ENCODE measurements around the gene DNAAF5.

Gene DNAAF5

DNA sequence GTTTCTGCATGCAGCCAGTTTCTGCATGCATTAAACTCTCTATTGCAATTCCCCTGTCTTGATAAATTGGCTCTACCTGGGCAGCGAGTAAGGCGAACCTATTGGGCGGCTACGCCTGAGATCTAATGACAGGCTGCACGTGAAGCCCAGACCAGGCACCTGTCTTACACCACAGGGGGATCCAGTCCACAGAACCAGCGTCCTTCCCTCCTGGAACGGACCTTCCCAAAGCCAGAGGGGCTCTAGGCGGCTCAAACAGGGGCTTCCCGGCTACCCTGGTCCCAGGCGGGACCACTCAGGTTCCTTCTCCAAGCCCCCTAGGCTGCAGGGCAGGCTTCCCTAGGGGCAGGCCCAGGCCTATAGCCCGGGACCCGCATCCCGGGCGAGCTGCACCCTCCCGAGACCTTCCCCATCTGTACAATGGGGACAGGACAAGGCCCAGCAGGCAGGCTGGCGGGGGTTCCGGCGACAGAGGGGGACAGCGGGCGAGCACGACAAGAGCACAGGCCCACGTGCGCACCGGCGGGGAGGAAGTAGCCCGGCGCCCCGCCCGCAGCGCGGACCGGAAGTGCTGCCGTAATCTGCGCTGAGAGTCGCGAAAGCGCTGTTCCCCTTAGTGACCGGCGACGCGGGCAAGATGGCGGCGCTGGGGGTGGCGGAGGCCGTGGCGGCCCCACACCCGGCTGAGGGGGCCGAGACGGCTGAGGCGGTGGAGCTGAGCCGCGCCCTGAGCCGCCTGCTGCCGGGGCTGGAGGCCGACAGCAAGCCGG is at the start of gene DNAAF5:
TSS of gene DNAAF5 (plus strand) at position 616 of the 770 bp plus-strand sequence. CDS start at position 638, 22 bp downstream.
- DNase-seq = peak in 1 of 2 experiments; percentile 12

GRCh38 chr7:676972-677385 is 49.5 kb upstream of the DNAAF5 start:
- no peak for DNase-seq

DNA sequence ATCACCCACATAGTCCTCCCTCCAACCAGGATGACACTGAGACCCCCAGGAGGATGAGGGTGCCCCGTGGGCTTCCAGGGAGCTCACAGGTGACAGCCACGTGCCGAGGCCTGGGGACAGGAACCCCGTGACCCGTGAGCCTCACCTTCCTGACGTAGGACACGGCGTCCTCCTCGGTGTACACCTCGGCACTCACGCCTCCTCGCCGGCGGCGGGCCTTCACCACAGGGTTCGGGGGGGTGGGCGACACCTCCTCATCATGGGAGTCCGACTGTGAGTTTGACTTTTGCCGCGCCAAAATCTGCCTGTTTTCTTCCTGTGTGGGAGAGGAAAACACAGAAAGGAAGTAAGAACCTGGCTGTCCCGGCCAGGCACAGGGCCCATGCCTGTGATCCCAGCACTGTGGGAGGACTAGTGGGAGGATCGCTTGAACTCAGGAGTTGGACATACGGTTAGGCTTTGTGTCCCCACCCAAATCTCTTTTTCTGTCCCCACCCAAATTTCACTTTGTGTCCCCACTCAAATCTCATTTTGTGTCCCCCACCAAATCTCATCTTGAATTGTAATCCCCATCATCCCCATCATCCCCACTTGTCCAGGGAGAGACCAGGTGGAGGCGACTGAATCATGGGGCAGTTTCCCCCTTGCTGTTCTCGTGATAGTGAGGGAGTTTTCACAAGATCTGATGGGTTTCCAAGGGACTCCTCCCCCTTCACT is 45.9 kb upstream of the DNAAF5 start:
- no peak for DNase-seq

DNA sequence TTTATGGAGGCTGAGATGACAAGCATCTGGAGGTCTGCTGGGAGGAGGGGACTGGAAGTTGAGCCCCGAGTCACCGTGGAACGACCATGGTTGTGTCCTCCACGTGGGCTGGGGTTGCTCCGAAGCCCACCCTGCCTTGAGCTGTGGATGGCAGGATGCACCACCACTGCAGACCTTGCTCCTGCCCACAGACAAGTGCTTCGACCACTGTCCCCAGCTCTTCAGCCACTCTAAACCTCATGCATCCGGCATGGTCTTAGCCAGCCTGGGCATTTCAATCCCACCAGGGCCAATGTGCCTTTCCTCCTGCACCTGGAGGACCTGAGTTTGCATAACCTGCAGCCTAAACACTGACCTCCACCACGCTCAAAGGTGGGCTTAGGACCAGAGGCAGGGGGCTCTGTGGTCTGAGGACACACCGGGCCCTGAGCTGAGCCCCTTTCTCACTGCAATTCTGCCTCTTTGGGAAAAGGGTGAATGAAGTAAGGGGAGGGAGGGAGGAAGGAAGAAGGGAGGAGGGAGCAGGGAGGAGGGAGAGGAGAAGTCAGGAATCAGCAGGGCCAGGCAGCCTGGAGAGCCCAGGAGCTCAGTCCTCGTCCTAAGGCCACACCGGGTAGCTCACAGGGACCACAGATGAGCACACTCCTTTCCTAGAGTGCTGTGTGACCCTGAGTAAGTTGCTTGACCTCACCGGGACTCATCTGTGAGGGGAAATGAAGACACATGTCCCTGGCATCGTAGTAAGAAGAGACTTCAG is 44.8 kb upstream of the DNAAF5 start:
- no peak for DNase-seq

GRCh38 chr7:682810-683209 is 43.7 kb upstream of the DNAAF5 start:
- DNase-seq = no peak

DNA sequence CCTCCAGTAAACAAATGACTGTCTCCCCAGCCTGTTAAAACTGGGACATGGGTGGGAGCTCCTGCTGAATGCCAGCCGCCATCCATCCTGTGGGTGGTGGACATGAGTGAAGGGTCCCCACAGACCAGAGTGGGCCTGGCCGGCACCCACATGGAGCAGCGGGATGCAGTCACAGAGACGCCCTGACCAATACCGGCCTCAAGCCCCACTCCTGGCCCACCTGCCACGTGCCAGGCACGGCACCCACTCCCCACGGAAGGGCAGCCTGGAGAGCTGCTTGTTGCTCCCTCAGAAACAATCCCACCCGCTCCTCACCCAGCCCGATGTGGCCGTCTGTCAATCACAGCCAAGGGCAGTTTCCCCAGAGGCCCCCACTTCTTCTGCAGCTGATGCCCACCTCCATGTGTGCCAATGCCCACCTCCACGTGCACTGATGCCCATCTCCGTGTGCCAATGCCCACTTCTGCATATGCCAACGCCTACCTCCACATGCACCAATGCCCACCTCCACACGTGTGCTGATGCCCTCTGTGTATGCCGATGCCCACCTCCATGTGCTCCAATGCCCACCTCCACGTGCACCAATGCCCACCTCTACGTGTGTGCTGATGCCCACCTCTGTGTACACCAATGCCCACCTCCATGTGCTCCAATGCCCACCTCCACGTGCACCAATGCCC is 42.8 kb upstream of the DNAAF5 start:
- DNase-seq = no peak

DNA sequence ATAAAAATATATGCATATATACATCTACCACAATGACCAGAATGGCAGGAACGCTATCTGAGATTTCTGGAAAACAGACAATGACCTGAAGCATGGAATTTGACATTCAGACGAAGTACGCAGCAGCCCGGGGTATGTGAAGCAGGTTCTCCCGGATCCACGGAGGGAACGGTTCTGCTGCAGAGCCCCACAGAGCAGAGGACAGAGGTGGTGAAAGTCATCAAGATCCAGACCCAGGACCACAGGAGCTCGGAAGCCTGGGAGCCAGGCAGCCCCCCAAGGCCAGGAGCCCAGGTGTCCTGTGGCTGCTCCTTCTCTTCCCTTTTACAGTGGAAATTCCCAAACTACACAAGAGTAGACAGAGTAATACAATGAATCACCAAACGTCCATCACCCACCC is 42.1 kb upstream of the DNAAF5 start:
- DNase-seq = no peak

DNA sequence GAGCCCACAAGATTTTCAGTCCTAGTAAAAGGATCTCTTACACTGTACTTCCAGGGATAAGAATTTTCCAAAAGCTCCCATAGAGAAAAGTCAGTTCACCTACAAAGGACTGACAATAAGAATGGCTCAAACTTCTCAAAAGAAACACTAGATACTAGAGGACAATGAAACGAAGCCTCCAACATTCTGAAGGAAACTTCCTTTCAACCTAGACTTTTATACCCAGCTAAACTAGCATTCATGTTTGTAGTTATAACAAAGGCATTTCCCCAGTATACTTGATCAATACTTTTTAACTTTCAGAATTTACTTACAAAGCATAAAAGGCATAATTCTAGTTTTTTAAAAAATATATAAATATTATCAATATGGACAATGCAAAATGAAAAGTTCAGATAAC is 41.0 kb upstream of the DNAAF5 start:
- no peak for DNase-seq

- no peak for DNase-seq
Observed at GRCh38 chr7:690478-691360, 35.8 kb upstream of the DNAAF5 start.

DNA sequence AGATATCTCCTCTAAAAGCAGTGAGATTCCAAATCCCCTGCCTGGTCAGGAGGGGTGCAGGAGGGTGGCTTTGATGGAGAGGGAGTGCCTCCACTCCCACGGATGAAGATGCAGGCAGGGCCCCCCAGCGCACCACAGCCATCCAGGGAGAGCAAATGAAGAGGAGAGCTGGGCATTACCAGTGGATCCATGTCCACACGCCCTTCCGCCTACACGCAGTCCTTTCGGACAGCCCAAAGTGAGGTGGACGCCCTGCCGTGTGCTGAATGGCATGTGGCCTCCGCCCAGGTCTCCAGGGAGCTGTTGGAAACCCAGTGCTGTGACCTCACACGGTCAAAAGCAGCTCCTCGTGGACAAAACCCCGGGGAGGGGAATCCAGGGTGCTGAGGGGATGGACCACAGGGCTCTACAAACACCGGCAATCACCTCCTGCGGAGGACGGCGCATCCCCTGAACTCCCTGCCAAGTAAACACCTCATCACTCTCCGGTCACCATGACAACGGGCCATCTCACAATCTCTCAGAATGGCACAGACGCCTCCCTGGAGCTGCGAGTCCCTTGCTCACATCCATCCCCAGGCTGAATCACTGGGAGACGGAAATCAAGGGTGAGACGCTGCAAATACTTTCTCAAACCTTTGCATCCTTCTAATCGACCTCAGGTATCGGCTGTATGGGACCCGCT is 35.0 kb upstream of the DNAAF5 start:
- DNase-seq = no peak

- no peak for DNase-seq
Observed at GRCh38 chr7:693280-693679, 33.2 kb upstream of the DNAAF5 start.

- no peak for DNase-seq
Observed at GRCh38 chr7:696426-696811, 30.1 kb upstream of the DNAAF5 start.

DNA sequence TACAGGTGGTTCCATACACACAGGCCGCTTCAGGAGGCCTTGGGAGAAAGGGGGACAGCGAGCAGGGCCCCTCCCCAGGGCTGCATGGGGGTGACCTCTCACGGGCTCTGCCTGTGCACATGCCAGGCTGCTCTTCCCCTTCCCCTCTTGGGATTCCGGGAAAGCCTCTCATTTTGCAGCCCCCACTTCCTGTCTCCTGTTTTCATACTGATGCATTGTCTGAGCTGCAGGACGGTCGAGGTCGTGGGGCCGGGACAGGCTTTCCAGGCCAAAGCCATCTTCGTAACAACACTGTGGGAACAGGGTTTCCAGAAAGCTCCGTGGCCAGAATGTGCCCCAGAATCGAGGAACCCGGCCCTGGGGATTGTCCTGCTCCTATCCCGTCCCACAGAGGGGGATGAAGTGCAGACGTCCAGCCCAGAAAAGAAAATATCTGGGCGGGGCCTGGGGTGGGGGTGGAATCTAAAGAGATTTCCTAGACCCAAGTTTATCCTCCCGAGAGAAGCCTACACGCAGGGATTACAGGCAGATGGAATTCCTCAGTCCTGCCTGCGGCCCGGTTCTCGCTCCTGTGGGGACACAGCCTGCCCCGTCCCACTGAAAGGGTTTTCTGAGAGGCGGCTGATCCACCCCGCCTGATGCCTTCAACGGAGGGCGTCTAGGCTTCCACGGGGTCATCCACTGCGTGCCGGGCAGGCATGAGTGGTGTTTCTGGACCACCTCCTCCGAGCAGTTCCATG is 29.5 kb upstream of the DNAAF5 start:
- DNase-seq = no peak

- no peak for DNase-seq
Observed at GRCh38 chr7:698515-699475, 27.7 kb upstream of the DNAAF5 start.

- DNase-seq = no peak
Observed at GRCh38 chr7:699476-700170, 26.9 kb upstream of the DNAAF5 start.

GRCh38 chr7:701086-701671 is 25.3 kb upstream of the DNAAF5 start:
- no peak for DNase-seq

DNA sequence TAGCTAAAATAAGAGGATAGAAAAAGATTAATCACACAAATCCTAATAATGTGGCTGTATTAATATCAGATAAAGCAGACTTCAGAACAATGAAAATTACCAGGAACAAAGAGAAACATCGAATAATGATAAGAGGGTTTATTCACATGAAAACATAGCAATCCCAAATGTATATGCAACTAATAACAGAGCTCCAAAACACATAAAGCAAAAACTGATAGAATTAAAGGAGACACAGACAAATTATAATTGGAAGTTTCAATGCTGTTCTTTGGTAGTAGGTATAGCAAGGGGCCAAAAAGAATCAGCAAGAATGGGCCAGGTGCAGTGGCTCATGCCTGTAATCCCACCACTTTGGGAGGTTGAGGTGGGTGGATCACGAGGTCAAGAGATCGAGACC is 23.4 kb upstream of the DNAAF5 start:
- DNase-seq = no peak

- no peak for DNase-seq
Observed at GRCh38 chr7:706721-707120, 19.8 kb upstream of the DNAAF5 start.

All from cerebellar nuclear complex (tissue), 1 donor.